A549 (cell line): ENCODE results near the gene MUC21. TPM values are rescaled to one million over a fixed set of nuclear protein-coding genes. Genes with fewer than 3 reads are reported as not detected.

ENCODE experiments used
- ATAC-seq, 2 experiments: fragments of 200-7000 bp in 1 of 2; fragments of >200 bp in 1 of 2; cut with Nextera tagmentation in 1 of 2; cut with Tn5 transposase in 1 of 2; 3 replicates each; pipeline versions ENCODE4 v1.8.0 to v1.9.1; 2018 to 2020; ENCODE audit warnings: mild to moderate bottlenecking in 1 of 2, moderate library complexity in 1 of 2
- CTCF ChIA-PET: fragments of 300-600 bp; sonication (Branson Sonifier 250); formaldehyde crosslinking; extraction: SDS; loops from one replicate; lab custom pipeline; 2021; ENCODE audit warnings: antibody characterized with exemption, inconsistent platforms; lab: Yijun Ruan, JAX
- POLR2A ChIA-PET: fragments of 350-600 bp; formaldehyde crosslinking; extraction: SDS; loops from one replicate; lab custom pipeline; 2021; ENCODE audit warnings: antibody characterized with exemption, inconsistent platforms; lab: Yijun Ruan, JAX
- DNase-seq, 2 experiments: peaks; one replicate each; pipeline versions ENCODE4 v3.0.0 to v3.0.0-alpha.2; 2011 to 2016; ENCODE audit warnings: low read depth in 1 of 2, low spot score in 1 of 2
- FAIRE-seq: peaks from 2 replicates; lab custom pipeline; 2011; peaks lifted over from hg19 to GRCh38; lab: Jason Lieb, UNC
- H3K27ac ChIP-seq, 2 experiments: fragments of >200 bp; sonication (Bioruptor Twin); formaldehyde crosslinking; 3 replicates each; pipeline ENCODE4 v1.5.1; 2016 to 2017
- H3K4me1 ChIP-seq: fragments of >200 bp; sonication (Bioruptor Twin); formaldehyde crosslinking; 3 replicates; pipeline ENCODE4 v1.6.1; 2016
- H3K4me2 ChIP-seq: fragments of >200 bp; sonication (Bioruptor Twin); formaldehyde crosslinking; 3 replicates; pipeline ENCODE4 v1.6.1; 2016
- H3K4me3 ChIP-seq: fragments of >200 bp; sonication (Bioruptor Twin); formaldehyde crosslinking; 3 replicates; pipeline ENCODE4 v1.5.1; 2016
- H3K9me3 ChIP-seq: fragments of >200 bp; sonication (Bioruptor Twin); formaldehyde crosslinking; 3 replicates; pipeline ENCODE4 v1.6.1; 2016
- BHLHE40 ChIP-seq: IDR thresholded peaks from 2 replicates; pipeline ENCODE4 v1.6.1; 2012; ENCODE audit warnings: low read depth, low read length, inconsistent platforms
- CBX2 ChIP-seq: fragments of 200-600 bp; sonication (generic); IDR thresholded peaks from 2 replicates; pipeline ENCODE4 v1.6.1; 2016; ENCODE audit warnings: low read depth, mild to moderate bottlenecking, borderline replicate concordance
- CBX8 ChIP-seq: fragments of 200-600 bp; sonication (generic); IDR thresholded peaks from 2 replicates; pipeline ENCODE4 v1.6.1; 2016
- CEBPB ChIP-seq, 2 experiments: fragments of >200 bp in 1 of 2; sonication (Bioruptor Twin) in 1 of 2; formaldehyde crosslinking in 1 of 2; IDR thresholded peaks; 2 replicates each; pipeline ENCODE4 v1.6.1; 2012 to 2016
- ESRRA ChIP-seq: fragments of 150-350 bp; IDR thresholded peaks from 2 replicates; pipeline ENCODE4 v1.6.1; 2014; ENCODE audit warnings: mild to moderate bottlenecking, low read length, borderline replicate concordance
- FOXS1 ChIP-seq: fragments of 250-450 bp; sonication (Bioruptor Pico); IDR thresholded peaks from 2 replicates; pipeline ENCODE4 v1.5.0; 2020; ENCODE audit warnings: mild to moderate bottlenecking, moderate library complexity
- HMGXB4 ChIP-seq: fragments of 250-450 bp; sonication (Bioruptor Pico); IDR thresholded peaks from 2 replicates; pipeline ENCODE4 v1.5.0; 2021; ENCODE audit warnings: mild to moderate bottlenecking, moderate library complexity, borderline replicate concordance
- JUN ChIP-seq, 2 experiments: fragments of >200 bp; sonication (Bioruptor Twin); formaldehyde crosslinking; IDR thresholded peaks; 2 replicates in 1 of 2; 3 replicates in 1 of 2; pipeline ENCODE4 v1.6.1; 2016 to 2017
- NPAS2 ChIP-seq: fragments of 250-450 bp; sonication (Bioruptor Pico); IDR thresholded peaks from 2 replicates; pipeline ENCODE4 v1.8.0; 2022; ENCODE audit warnings: mild to moderate bottlenecking, moderate library complexity, borderline replicate concordance
- NR3C1 ChIP-seq: fragments of >200 bp; sonication (Bioruptor Twin); formaldehyde crosslinking; IDR thresholded peaks from 3 replicates; pipeline ENCODE4 v1.6.1; 2017
- PHF8 ChIP-seq: fragments of 200-600 bp; sonication (generic); IDR thresholded peaks from 2 replicates; pipeline ENCODE4 v1.6.1; 2016; ENCODE audit warnings: low read depth, mild to moderate bottlenecking, antibody characterized with exemption, moderate library complexity, borderline replicate concordance
- RARB ChIP-seq: fragments of 250-450 bp; sonication (Bioruptor Pico); IDR thresholded peaks from 2 replicates; pipeline ENCODE4 v1.8.0; 2021; ENCODE audit warnings: mild to moderate bottlenecking, moderate library complexity
- ZC3H11A ChIP-seq: fragments of 450-650 bp; IDR thresholded peaks from 2 replicates; pipeline ENCODE4 v1.6.1; 2014; ENCODE audit warnings: antibody characterized with exemption, mild to moderate bottlenecking
- ZNF302 ChIP-seq: fragments of 250-450 bp; sonication (Bioruptor Pico); IDR thresholded peaks from 2 replicates; pipeline ENCODE4 v1.9.0; 2021; ENCODE audit warnings: inconsistent platforms, mild to moderate bottlenecking, moderate library complexity
- ZSCAN20 ChIP-seq: fragments of 250-450 bp; sonication (Bioruptor Pico); IDR thresholded peaks from 2 replicates; pipeline ENCODE4 v1.8.0; 2022; ENCODE audit warnings: mild to moderate bottlenecking, moderate library complexity
- WGBS: methylation state at CpG from one replicate; pipeline ENCODE4 v1.1.6; 2017; ENCODE audit errors: missing lambda C conversion rate; 5-methylcytosine and 5-hydroxymethylcytosine counted together
- polyA plus RNA-seq, 4 experiments: library from polyadenylated mRNA; depleted of rRNA in 3 of 4; stranded (reverse); fragments of >200 nt; fragmentation: RNase III in 1 of 4; extraction: RNeasy Plus Mini Kit Qiagen cat#74134 plus additional on column Dnase treatment in 1 of 4; gene quantifications; 2 replicates in 3 of 4; 3 replicates in 1 of 4; pipeline ENCODE4 v1.2.3, GENCODE V29; 2011 to 2017
- TF ChIP-seq, protein P1 (sequence below): fragments of >200 bp; sonication (Bioruptor Twin); formaldehyde crosslinking; IDR thresholded peaks from 3 replicates; pipeline ENCODE4 v1.6.1; 2016
- TF ChIP-seq, protein P2 (sequence below): IDR thresholded peaks from 2 replicates; pipeline ENCODE4 v1.6.1; 2012; ENCODE audit warnings: low read depth, borderline replicate concordance

Gene MUC21
- polyA plus RNA-seq, 2 of the 4 experiments (the other 2 are of a cell fraction), result not detected

GRCh38 chr6:30960907-30961673, 22.4 kb upstream of the MUC21 start:
- WGBS, result 54% methylated on average over 9 of the region's 9 CpGs
- ChIA-PET POLR2A (interaction anchor here (0.5 kb wide), 1 partner anchor 74 kb away, joined by 3 read pairs; no protein-coding TSS in a partner anchor), CTCF (interaction anchor here (1.0 to 2.7 kb wide), 4 partner anchors 9 to 109 kb away, joined by 3 to 6 read pairs (median 4); no protein-coding TSS in a partner anchor)
- no peak for DNase-seq
- peak in 1 of 2 experiments; percentile 25; a peak in 1 of 4 replicates for TF ChIP-seq CEBPB (IDR thresholded peaks at IDR 0.05)
- TF ChIP-seq ZC3H11A, result no peak
- Histone ChIP-seq H3K4me2 (0 out of 3 replicates have a peak overlapping the region, but pooled peaks have one; percentile 8), H3K4me1 (no peaks in the 10 kb centered on the region), H3K9me3 (no peaks in the 10 kb centered on the region), H3K27ac (no peak overlapping the region), H3K4me3 (no peak overlapping the region)
- FAIRE-seq, result no peak
- ATAC-seq, result peak in 1 of 2 experiments; percentile 21; a peak in 1 of 6 replicates

DNA sequence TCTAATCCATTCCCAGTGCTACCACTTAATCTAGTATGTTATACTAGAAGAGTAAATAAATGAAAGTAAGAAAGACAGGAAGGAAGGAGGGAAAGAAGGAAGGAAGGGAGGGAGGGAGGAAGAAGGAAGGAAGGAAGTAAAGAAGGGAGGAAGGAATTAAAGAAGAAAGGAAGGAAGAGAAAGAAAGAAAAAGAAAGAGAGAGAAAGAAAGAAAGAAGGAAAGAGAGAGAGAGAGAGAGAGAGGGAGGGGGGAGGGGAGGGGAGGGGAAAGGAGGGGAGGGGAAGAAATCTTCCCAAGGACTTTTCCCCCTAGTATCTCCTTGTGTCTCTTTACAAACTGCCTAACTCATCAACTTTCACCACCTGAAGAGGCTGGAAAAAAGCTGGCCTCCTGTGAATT, 20.8 kb upstream of the MUC21 start:
- DNase-seq, result no peak
- ChIA-PET POLR2A (no interaction called here), CTCF (interaction anchor here (2.1 to 2.7 kb wide), 2 partner anchors 20 to 108 kb away, joined by 4 to 6 read pairs; no protein-coding TSS in a partner anchor)
- no peak for ATAC-seq
- Histone ChIP-seq H3K4me2 (no peak overlapping the region), H3K27ac (no peak overlapping the region), H3K4me1 (no peaks in the 10 kb centered on the region), H3K4me3 (no peak overlapping the region), H3K9me3 (no peaks in the 10 kb centered on the region)
- no peak for FAIRE-seq
- TF ChIP-seq HMGXB4 (CRISPR knock-in tag) (no peak), ZNF302 (no peak), NR3C1 (no peak), PHF8 (no peak), BHLHE40 (no peak), ZC3H11A (no peak)
- TF ChIP-seq, protein P1, sequence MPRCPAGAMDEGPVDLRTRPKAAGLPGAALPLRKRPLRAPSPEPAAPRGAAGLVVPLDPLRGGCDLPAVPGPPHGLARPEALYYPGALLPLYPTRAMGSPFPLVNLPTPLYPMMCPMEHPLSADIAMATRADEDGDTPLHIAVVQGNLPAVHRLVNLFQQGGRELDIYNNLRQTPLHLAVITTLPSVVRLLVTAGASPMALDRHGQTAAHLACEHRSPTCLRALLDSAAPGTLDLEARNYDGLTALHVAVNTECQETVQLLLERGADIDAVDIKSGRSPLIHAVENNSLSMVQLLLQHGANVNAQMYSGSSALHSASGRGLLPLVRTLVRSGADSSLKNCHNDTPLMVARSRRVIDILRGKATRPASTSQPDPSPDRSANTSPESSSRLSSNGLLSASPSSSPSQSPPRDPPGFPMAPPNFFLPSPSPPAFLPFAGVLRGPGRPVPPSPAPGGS, result no peak
- TF ChIP-seq, protein P2, sequence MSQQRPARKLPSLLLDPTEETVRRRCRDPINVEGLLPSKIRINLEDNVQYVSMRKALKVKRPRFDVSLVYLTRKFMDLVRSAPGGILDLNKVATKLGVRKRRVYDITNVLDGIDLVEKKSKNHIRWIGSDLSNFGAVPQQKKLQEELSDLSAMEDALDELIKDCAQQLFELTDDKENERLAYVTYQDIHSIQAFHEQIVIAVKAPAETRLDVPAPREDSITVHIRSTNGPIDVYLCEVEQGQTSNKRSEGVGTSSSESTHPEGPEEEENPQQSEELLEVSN, result no peak

DNA sequence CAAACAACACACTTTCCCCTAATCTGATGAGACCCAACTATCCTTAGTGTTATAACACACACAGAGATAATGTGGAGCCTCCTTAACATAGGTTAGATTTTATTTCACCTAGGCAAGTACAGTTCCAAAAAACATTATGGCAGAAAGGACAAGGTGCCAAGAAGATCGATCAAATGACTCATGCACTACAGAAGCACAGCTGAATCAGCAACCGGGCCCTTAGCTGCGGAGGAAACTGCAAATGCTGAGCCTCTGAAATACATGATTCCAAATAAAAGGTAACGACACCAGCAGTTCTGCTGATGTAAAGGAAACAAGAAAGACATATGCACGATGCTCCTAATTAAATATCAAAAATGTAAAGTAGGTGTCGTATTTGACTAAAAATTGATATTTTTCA, 19.9 kb upstream of the MUC21 start:
- Histone ChIP-seq H3K27ac (no peak overlapping the region), H3K4me1 (no peaks in the 10 kb centered on the region), H3K4me3 (no peak overlapping the region), H3K9me3 (no peaks in the 10 kb centered on the region), H3K4me2 (no peak overlapping the region)
- FAIRE-seq (no peak), ATAC-seq (no peak), DNase-seq (no peak)
- WGBS, result 62% methylated on average over 6 of the region's 6 CpGs
- ChIA-PET POLR2A (no interaction called here), CTCF (no interaction called here)
- no peak for TF ChIP-seq BHLHE40

GRCh38 chr6:30964075-30964474, 19.4 kb upstream of the MUC21 start:
- Histone ChIP-seq H3K4me3 (no peak overlapping the region), H3K27ac (no peak overlapping the region), H3K4me2 (no peak overlapping the region), H3K4me1 (no peaks in the 10 kb centered on the region), H3K9me3 (no peaks in the 10 kb centered on the region)
- FAIRE-seq, result no peak
- ATAC-seq, result no peak
- DNase-seq, result no peak
- WGBS, result 95% methylated on average over 4 of the region's 4 CpGs
- POLR2A ChIA-PET, result no interaction called here
- no peak for TF ChIP-seq RARB (CRISPR knock-in tag)
- TF ChIP-seq ESRRA, result no peak
- no peak for TF ChIP-seq JUN (IDR thresholded peaks at IDR 0.05)
- no peak for TF ChIP-seq CBX8
- no peak for TF ChIP-seq NPAS2 (CRISPR knock-in tag)
- TF ChIP-seq CBX2, result no peak
- TF ChIP-seq FOXS1 (CRISPR knock-in tag), result no peak
- no peak for TF ChIP-seq ZSCAN20 (CRISPR knock-in tag)
- CTCF ChIA-PET, result no interaction called here
